LNCAP (cell line): ENCODE data around the gene MLLT3.

Experiments used
- CTCF ChIP-seq: fragments of 450-650 bp; IDR thresholded peaks from 2 replicates; pipeline ENCODE4 v1.5.1; 2017; ENCODE audit warnings: mild to moderate bottlenecking

The MLLT3 gene

GRCh38 chr9:20622330-20623020 is at the start of gene MLLT3:
Gene MLLT3 (minus strand): TSS chr9:20622499.
- TF ChIP-seq CTCF = no peak

- TF ChIP-seq CTCF = no peak
Observed at GRCh38 chr9:20671635-20672034, 49.3 kb upstream of the MLLT3 start.

- no peak for TF ChIP-seq CTCF
Observed at GRCh38 chr9:20670395-20670794, 48.1 kb upstream of the MLLT3 start.

- TF ChIP-seq CTCF = no peak
Observed at GRCh38 chr9:20664501-20664900, 42.2 kb upstream of the MLLT3 start.

GRCh38 chr9:20663133-20663532 is 40.8 kb upstream of the MLLT3 start:
- no peak for TF ChIP-seq CTCF

GRCh38 chr9:20662156-20662555 is 39.9 kb upstream of the MLLT3 start:
- TF ChIP-seq CTCF = no peak

- TF ChIP-seq CTCF = no peak
Observed at GRCh38 chr9:20659474-20659967, 37.2 kb upstream of the MLLT3 start.
